Large intestine (tissue), 3 donors: ENCODE data around the gene MYO7A. TPM values are rescaled to one million over a fixed set of nuclear protein-coding genes. Genes with fewer than 3 reads are reported as not detected.

Experiments
- DNase-seq, 2 donors: peaks; one replicate each; pipeline versions ENCODE4 v3.0.0 to v3.0.0-alpha.2; 2013
- H3K27ac ChIP-seq: one replicate; pipeline ENCODE4 v1.5.1; 2013; ENCODE audit warnings: low read length
- H3K27me3 ChIP-seq: 2 replicates; pipeline ENCODE4 v1.6.1; 2013; ENCODE audit warnings: low read length; ENCODE audit not compliant: control insufficient read depth, insufficient read depth
- H3K36me3 ChIP-seq: 2 replicates; pipeline ENCODE4 v1.6.1; 2013; ENCODE audit warnings: low read length; ENCODE audit not compliant: control insufficient read depth, insufficient read depth
- H3K4me1 ChIP-seq: one replicate; pipeline ENCODE4 v1.6.1; 2013; ENCODE audit warnings: low read length; ENCODE audit not compliant: control insufficient read depth, insufficient read depth
- H3K4me3 ChIP-seq: one replicate; pipeline ENCODE4 v1.5.1; 2013; ENCODE audit warnings: low read length
- H3K9me3 ChIP-seq: one replicate; pipeline ENCODE4 v1.6.1; 2013; ENCODE audit warnings: mild to moderate bottlenecking, low read depth, low read length, moderate library complexity; ENCODE audit not compliant: control insufficient read depth
- WGBS: methylation state at CpG from one replicate; pipeline ENCODE4 v1.1.5; 2013; ENCODE audit warnings: low lambda C conversion rate; ENCODE audit not compliant: insufficient coverage; 5-methylcytosine and 5-hydroxymethylcytosine counted together
- polyA plus RNA-seq: library from polyadenylated mRNA; unstranded; fragments of 120-200 nt; gene quantifications from one replicate; pipeline ENCODE4 v1.2.1, GENCODE V29; 2013

MYO7A gene
- polyA plus RNA-seq, 1 donor: 68.4 TPM

GRCh38 chr11:77137421-77137820 lies 9.4 kb downstream of the MYO7A start:
- WGBS: 100% methylated on average over 1 of the region's 11 CpGs
- Histone ChIP-seq H3K9me3 (no peaks in the 10 kb centered on the region), H3K4me3 (no peak overlapping the region)

GRCh38 chr11:77138106-77138649 lies 10.1 kb downstream of the MYO7A start:
- Histone ChIP-seq H3K9me3 (no peaks in the 10 kb centered on the region), H3K4me1 (peaks cover 54% of the 10 kb centered on the region), H3K27ac (no peak overlapping the region), H3K4me3 (no peak overlapping the region), H3K27me3 (no peaks in the 10 kb centered on the region), H3K36me3 (peaks cover 15% of the 10 kb centered on the region)
- WGBS: no CpG with 5 or more reads among the region's 55 CpGs
- DNase-seq: no peak

More at GRCh38 chr11:77137421-77137820, 9.4 kb downstream of the MYO7A start:
- peaks cover 17% of the 10 kb centered on the region for H3K36me3 ChIP-seq
- peak overlapping the region; percentile 77 for H3K27ac ChIP-seq
- no peak for DNase-seq
- H3K4me1 ChIP-seq: peaks cover 49% of the 10 kb centered on the region
- no peaks in the 10 kb centered on the region for H3K27me3 ChIP-seq

GRCh38 chr11:77139201-77139600 lies 11.2 kb downstream of the MYO7A start:
- peaks cover 64% of the 10 kb centered on the region for H3K4me1 ChIP-seq
- no peak for DNase-seq
- H3K27ac ChIP-seq: no peak overlapping the region
- H3K9me3 ChIP-seq: no peaks in the 10 kb centered on the region
- no peaks in the 10 kb centered on the region for H3K27me3 ChIP-seq
- whole genome bisulfite sequencing: no CpG with 5 or more reads among the region's 8 CpGs
- peaks cover 17% of the 10 kb centered on the region for H3K36me3 ChIP-seq
- H3K4me3 ChIP-seq: no peak overlapping the region

GRCh38 chr11:77140231-77140851 lies 12.3 kb downstream of the MYO7A start:
- Histone ChIP-seq H3K27ac (peak overlapping the region; percentile 48), H3K36me3 (peaks cover 17% of the 10 kb centered on the region), H3K4me3 (no peak overlapping the region), H3K27me3 (no peaks in the 10 kb centered on the region), H3K4me1 (peaks cover 76% of the 10 kb centered on the region), H3K9me3 (no peaks in the 10 kb centered on the region)
- 60% methylated on average over 1 of the region's 8 CpGs for WGBS
- peak in 1 of 2 donors; percentile 23 for DNase-seq

GRCh38 chr11:77141034-77141433 lies 13.0 kb downstream of the MYO7A start:
- DNase-seq: peak; percentile 59 to 83
- peak overlapping the region; percentile 48 for H3K27ac ChIP-seq
- H3K9me3 ChIP-seq: no peaks in the 10 kb centered on the region
- H3K36me3 ChIP-seq: peaks cover 17% of the 10 kb centered on the region
- 90% methylated on average over 2 of the region's 4 CpGs for WGBS
- H3K4me1 ChIP-seq: peaks cover 79% of the 10 kb centered on the region
- H3K27me3 ChIP-seq: no peaks in the 10 kb centered on the region
- no peak overlapping the region for H3K4me3 ChIP-seq

- H3K4me3 ChIP-seq: no peak overlapping the region
- H3K27ac ChIP-seq: peak overlapping the region; percentile 48
- H3K27me3 ChIP-seq: no peaks in the 10 kb centered on the region
- WGBS: no CpG with 5 or more reads among the region's 4 CpGs
- H3K4me1 ChIP-seq: peaks cover 77% of the 10 kb centered on the region
- no peak for DNase-seq
- no peaks in the 10 kb centered on the region for H3K9me3 ChIP-seq
- peaks cover 17% of the 10 kb centered on the region for H3K36me3 ChIP-seq
These were observed 13.4 kb downstream of the MYO7A start for GRCh38 chr11:77141475-77141874.

- DNase-seq: no peak
- WGBS: no CpG with 5 or more reads among the region's 11 CpGs
- H3K27ac ChIP-seq: no peak overlapping the region
These were observed 14.3 kb downstream of the MYO7A start for GRCh38 chr11:77142091-77142975.

GRCh38 chr11:77143405-77144020 lies 15.5 kb downstream of the MYO7A start:
- no peak for DNase-seq
- Histone ChIP-seq H3K9me3 (no peaks in the 10 kb centered on the region), H3K27me3 (no peaks in the 10 kb centered on the region), H3K36me3 (peaks cover 15% of the 10 kb centered on the region), H3K4me3 (no peak overlapping the region), H3K4me1 (peaks cover 79% of the 10 kb centered on the region), H3K27ac (no peak overlapping the region)
- no CpG with 5 or more reads among the region's 8 CpGs for WGBS

More at GRCh38 chr11:77142091-77142975, 14.3 kb downstream of the MYO7A start:
- Histone ChIP-seq H3K9me3 (no peaks in the 10 kb centered on the region), H3K36me3 (peaks cover 17% of the 10 kb centered on the region), H3K4me1 (peaks cover 79% of the 10 kb centered on the region), H3K27me3 (no peaks in the 10 kb centered on the region), H3K4me3 (no peak overlapping the region)

GRCh38 chr11:77144196-77144856 lies 16.3 kb downstream of the MYO7A start:
- WGBS: no CpG with 5 or more reads among the region's 9 CpGs

More at GRCh38 chr11:77144196-77144856, 16.3 kb downstream of the MYO7A start:
- no peaks in the 10 kb centered on the region for H3K27me3 ChIP-seq
- H3K9me3 ChIP-seq: no peaks in the 10 kb centered on the region
- H3K36me3 ChIP-seq: peaks cover 12% of the 10 kb centered on the region
- H3K4me1 ChIP-seq: peaks cover 80% of the 10 kb centered on the region
- DNase-seq: no peak
- no peak overlapping the region for H3K4me3 ChIP-seq
- H3K27ac ChIP-seq: peak overlapping the region; percentile 82
